Astrocyte (in vitro differentiated cells and primary cell): ENCODE measurements around the gene NPS. TPM values are rescaled to one million over a fixed set of nuclear protein-coding genes. Genes with fewer than 3 reads are reported as not detected.

Experiments
- DNase-seq: peaks from one replicate; pipeline ENCODE4 v3.0.0-alpha.2; 2010; ENCODE audit warnings: low read depth
- FAIRE-seq: peaks from 2 replicates; lab custom pipeline; 2011; peaks lifted over from hg19 to GRCh38; lab: Jason Lieb, UNC
- H2AFZ ChIP-seq: 2 replicates; pipeline ENCODE4 v1.6.0; 2012; ENCODE audit warnings: low read depth, low read length, inconsistent platforms
- H3K27ac ChIP-seq: 2 replicates; pipeline ENCODE4 v1.5.1; 2011; ENCODE audit warnings: low read depth, low read length, inconsistent platforms
- H3K27me3 ChIP-seq: 2 replicates; pipeline ENCODE4 v1.6.0; 2011; ENCODE audit warnings: low read length, inconsistent platforms; ENCODE audit not compliant: insufficient read depth
- H3K36me3 ChIP-seq: 2 replicates; pipeline ENCODE4 v1.5.1; 2011; ENCODE audit warnings: low read length, inconsistent platforms; ENCODE audit not compliant: insufficient read depth
- H3K4me1 ChIP-seq: 2 replicates; pipeline ENCODE4 v1.5.1; 2011; ENCODE audit warnings: low read length, inconsistent platforms; ENCODE audit not compliant: insufficient read depth
- H3K4me2 ChIP-seq: 2 replicates; pipeline ENCODE4 v1.6.0; 2012; ENCODE audit warnings: low read length, inconsistent platforms
- H3K4me3 ChIP-seq: 2 replicates; pipeline ENCODE4 v1.5.1; 2011; ENCODE audit warnings: low read depth, mild to moderate bottlenecking, low read length, inconsistent platforms; ENCODE audit not compliant: insufficient read depth
- H3K79me2 ChIP-seq: 2 replicates; pipeline ENCODE4 v1.6.0; 2012; ENCODE audit warnings: mild to moderate bottlenecking, low read length, inconsistent platforms; ENCODE audit not compliant: insufficient read depth
- H3K9ac ChIP-seq: 2 replicates; pipeline ENCODE4 v1.6.0; 2012; ENCODE audit warnings: mild to moderate bottlenecking, low read length, inconsistent platforms
- H3K9me3 ChIP-seq: 2 replicates; pipeline ENCODE4 v1.5.1; 2012; ENCODE audit warnings: low read depth, mild to moderate bottlenecking, low read length, inconsistent platforms; ENCODE audit not compliant: insufficient read depth
- H4K20me1 ChIP-seq: 2 replicates; pipeline ENCODE4 v1.6.0; 2012; ENCODE audit warnings: low read length, inconsistent platforms; ENCODE audit not compliant: insufficient read depth
- H3K27ac Mint-ChIP-seq: one replicate; pipeline ENCODE4 v1.8.0; 2021; ENCODE audit warnings: mild to moderate bottlenecking, mixed read lengths; ENCODE audit not compliant: unreplicated experiment
- H3K27me3 Mint-ChIP-seq: one replicate; pipeline ENCODE4 v1.8.0; 2021; ENCODE audit warnings: low read depth, mixed read lengths; ENCODE audit not compliant: unreplicated experiment
- H3K36me3 Mint-ChIP-seq: one replicate; pipeline ENCODE4 v1.8.0; 2021; ENCODE audit warnings: low read depth, mixed read lengths; ENCODE audit not compliant: unreplicated experiment
- H3K4me1 Mint-ChIP-seq: one replicate; pipeline ENCODE4 v1.8.0; 2021; ENCODE audit warnings: low read depth, mixed read lengths; ENCODE audit not compliant: unreplicated experiment
- H3K4me3 Mint-ChIP-seq: one replicate; pipeline ENCODE4 v1.8.0; 2021; ENCODE audit warnings: mild to moderate bottlenecking, moderate library complexity, mixed read lengths; ENCODE audit not compliant: unreplicated experiment
- H3K9me3 Mint-ChIP-seq: one replicate; pipeline ENCODE4 v1.8.0; 2021; ENCODE audit warnings: mild to moderate bottlenecking, mixed read lengths; ENCODE audit not compliant: unreplicated experiment
- EZH2 ChIP-seq: IDR thresholded peaks from 2 replicates; pipeline ENCODE4 v1.6.1; 2012; ENCODE audit warnings: mild to moderate bottlenecking, low read length, inconsistent platforms; ENCODE audit not compliant: insufficient read depth
- total RNA-seq: library from RNA; stranded (reverse); gene quantifications from 2 replicates; pipeline ENCODE4 v1.2.1, GENCODE V29; 2021
- TF ChIP-seq, protein P1 (sequence below): IDR thresholded peaks from 2 replicates; pipeline ENCODE4 v1.5.1; 2011; ENCODE audit warnings: low read depth, mild to moderate bottlenecking, inconsistent platforms, low read length, moderate library complexity; ENCODE audit not compliant: insufficient read depth

NPS gene
- total RNA-seq, 1 donor from 2014 or later, result not detected

DNA sequence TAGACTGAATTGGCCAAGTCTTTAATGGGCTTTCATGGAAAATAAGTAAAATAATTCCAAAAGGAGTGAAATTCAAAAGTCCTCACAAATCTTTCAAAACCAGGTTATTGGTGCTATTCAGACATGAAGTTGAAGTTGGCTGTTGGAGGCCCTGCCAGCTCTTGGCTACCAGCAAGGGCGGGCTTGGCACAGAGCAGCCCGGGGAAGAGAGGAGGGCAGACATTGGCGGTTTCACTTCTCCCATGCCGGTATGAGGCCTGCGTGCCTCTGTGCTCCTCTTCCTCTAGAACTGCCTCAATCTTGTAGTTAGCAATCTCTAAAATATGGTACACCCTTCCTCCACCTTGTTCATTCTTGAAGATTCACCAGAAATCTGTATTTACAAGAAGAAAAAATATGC, 16.4 kb upstream of the NPS start:
- no peak overlapping the region for H3K27ac ChIP-seq
- H3K36me3 ChIP-seq, result no peaks in the 10 kb centered on the region
- no peak for FAIRE-seq
- no peaks in the 10 kb centered on the region for H3K27me3 ChIP-seq
- no peaks in the 10 kb centered on the region for H3K4me1 ChIP-seq
- H4K20me1 ChIP-seq, result no peaks in the 10 kb centered on the region
- no peak overlapping the region for H3K4me2 ChIP-seq
- Mint-ChIP-seq H3K4me3 (no peak overlapping the region), H3K9me3 (peaks cover 2% of the 10 kb centered on the region), H3K27ac (no peak overlapping the region), H3K36me3 (no peaks in the 10 kb centered on the region), H3K4me1 (no peaks in the 10 kb centered on the region), H3K27me3 (peaks cover 13% of the 10 kb centered on the region)
- DNase-seq, result no peak
- no peaks in the 10 kb centered on the region for H3K9me3 ChIP-seq
- H3K9ac ChIP-seq, result no peak overlapping the region
- TF ChIP-seq, protein P1, sequence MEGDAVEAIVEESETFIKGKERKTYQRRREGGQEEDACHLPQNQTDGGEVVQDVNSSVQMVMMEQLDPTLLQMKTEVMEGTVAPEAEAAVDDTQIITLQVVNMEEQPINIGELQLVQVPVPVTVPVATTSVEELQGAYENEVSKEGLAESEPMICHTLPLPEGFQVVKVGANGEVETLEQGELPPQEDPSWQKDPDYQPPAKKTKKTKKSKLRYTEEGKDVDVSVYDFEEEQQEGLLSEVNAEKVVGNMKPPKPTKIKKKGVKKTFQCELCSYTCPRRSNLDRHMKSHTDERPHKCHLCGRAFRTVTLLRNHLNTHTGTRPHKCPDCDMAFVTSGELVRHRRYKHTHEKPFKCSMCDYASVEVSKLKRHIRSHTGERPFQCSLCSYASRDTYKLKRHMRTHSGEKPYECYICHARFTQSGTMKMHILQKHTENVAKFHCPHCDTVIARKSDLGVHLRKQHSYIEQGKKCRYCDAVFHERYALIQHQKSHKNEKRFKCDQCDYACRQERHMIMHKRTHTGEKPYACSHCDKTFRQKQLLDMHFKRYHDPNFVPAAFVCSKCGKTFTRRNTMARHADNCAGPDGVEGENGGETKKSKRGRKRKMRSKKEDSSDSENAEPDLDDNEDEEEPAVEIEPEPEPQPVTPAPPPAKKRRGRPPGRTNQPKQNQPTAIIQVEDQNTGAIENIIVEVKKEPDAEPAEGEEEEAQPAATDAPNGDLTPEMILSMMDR, result no peak
- no peak for TF ChIP-seq EZH2
- H3K4me3 ChIP-seq, result no peak overlapping the region
- H3K79me2 ChIP-seq, result no peaks in the 10 kb centered on the region
- no peak overlapping the region for H2AFZ ChIP-seq

DNA sequence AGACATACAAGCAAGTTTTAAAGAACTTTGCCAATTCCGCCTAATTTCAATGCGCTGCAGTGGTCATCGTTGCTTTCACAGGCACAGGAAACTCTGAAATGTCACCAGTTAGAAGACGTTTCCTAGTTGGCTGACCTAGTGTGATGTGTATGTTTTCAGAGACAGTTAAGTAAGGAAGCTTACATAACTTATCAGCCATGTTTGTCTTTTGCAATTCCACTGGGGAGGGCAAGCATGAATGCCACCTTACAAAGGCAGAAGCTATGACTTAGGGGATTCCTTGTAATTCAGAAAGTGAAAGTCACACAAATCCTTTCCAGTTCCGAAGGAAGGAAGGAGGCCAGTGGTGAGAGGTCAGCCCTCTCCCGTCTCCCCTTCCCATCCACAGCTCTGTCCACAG, 15.0 kb upstream of the NPS start:
- no peaks in the 10 kb centered on the region for H3K79me2 ChIP-seq
- no peaks in the 10 kb centered on the region for H4K20me1 ChIP-seq
- H3K4me2 ChIP-seq, result no peak overlapping the region
- Mint-ChIP-seq H3K36me3 (no peaks in the 10 kb centered on the region), H3K4me3 (no peak overlapping the region), H3K9me3 (peaks cover 2% of the 10 kb centered on the region), H3K27ac (no peak overlapping the region), H3K27me3 (peaks cover 14% of the 10 kb centered on the region), H3K4me1 (no peaks in the 10 kb centered on the region)
- H2AFZ ChIP-seq, result no peak overlapping the region
- H3K36me3 ChIP-seq, result no peaks in the 10 kb centered on the region
- H3K9me3 ChIP-seq, result no peaks in the 10 kb centered on the region
- TF ChIP-seq, protein P1, result no peak
- no peak overlapping the region for H3K9ac ChIP-seq
- no peak overlapping the region for H3K4me3 ChIP-seq
- H3K4me1 ChIP-seq, result no peaks in the 10 kb centered on the region
- no peak overlapping the region for H3K27ac ChIP-seq
- H3K27me3 ChIP-seq, result no peaks in the 10 kb centered on the region
- FAIRE-seq (no peak), DNase-seq (no peak)

- TF ChIP-seq, protein P1, result no peak
- TF ChIP-seq EZH2, result no peak
- H3K27ac Mint-ChIP-seq, result no peak overlapping the region
- no peaks in the 10 kb centered on the region for H3K4me1 ChIP-seq
- no peak overlapping the region for H3K4me3 Mint-ChIP-seq
- H2AFZ ChIP-seq, result no peak overlapping the region
- no peaks in the 10 kb centered on the region for H3K4me1 Mint-ChIP-seq
- FAIRE-seq (no peak), DNase-seq (no peak)
- H3K4me3 ChIP-seq, result no peak overlapping the region
- no peak overlapping the region for H3K9ac ChIP-seq
- H3K36me3 ChIP-seq, result no peaks in the 10 kb centered on the region
- H3K9me3 Mint-ChIP-seq, result peaks cover 2% of the 10 kb centered on the region
- no peaks in the 10 kb centered on the region for H3K27me3 ChIP-seq
- no peaks in the 10 kb centered on the region for H3K9me3 ChIP-seq
- no peaks in the 10 kb centered on the region for H3K36me3 Mint-ChIP-seq
- peaks cover 14% of the 10 kb centered on the region for H3K27me3 Mint-ChIP-seq
- H3K79me2 ChIP-seq, result no peaks in the 10 kb centered on the region
- no peaks in the 10 kb centered on the region for H4K20me1 ChIP-seq
- H3K4me2 ChIP-seq, result no peak overlapping the region
- no peak overlapping the region for H3K27ac ChIP-seq
Measured at GRCh38 chr10:127534496-127534895, 14.6 kb upstream of the NPS start.
